Glomerular visceral epithelial cell (primary cell): ENCODE results near the gene SPSB1.

Source experiments
- DNase-seq: peaks from one replicate; pipeline ENCODE4 v3.0.0-alpha.2; 2016; ENCODE audit errors: extremely low spot score

The SPSB1 gene

GRCh38 chr1:9292361-9293240 is at the start of gene SPSB1:
SPSB1 (plus strand) TSS chr1:9292894; CDS start chr1:9355892, 62,998 bp downstream.
- DNase-seq = peak; percentile 81

- DNase-seq = no peak
Measured at GRCh38 chr1:9243066-9243739, 49.5 kb upstream of the SPSB1 start.

- DNase-seq = peak; percentile 50
Measured at GRCh38 chr1:9244501-9245229, 48.0 kb upstream of the SPSB1 start.

DNA sequence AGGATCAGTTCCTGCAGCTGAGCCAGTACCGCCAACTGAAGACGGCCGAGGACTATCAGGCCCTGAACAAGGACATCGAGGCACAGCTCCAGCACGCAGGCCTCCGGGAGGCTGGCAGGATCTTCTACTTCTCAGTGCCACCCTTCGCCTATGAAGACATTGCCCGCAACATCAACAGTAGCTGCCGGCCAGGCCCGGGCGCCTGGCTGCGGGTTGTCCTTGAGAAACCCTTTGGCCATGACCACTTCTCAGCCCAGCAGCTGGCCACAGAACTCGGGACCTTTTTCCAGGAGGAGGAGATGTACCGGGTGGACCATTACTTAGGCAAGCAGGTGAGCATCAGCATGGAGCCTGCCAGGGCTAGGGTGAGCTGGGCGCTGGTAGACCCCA is 47.5 kb upstream of the SPSB1 start:
- DNase-seq = no peak

DNA sequence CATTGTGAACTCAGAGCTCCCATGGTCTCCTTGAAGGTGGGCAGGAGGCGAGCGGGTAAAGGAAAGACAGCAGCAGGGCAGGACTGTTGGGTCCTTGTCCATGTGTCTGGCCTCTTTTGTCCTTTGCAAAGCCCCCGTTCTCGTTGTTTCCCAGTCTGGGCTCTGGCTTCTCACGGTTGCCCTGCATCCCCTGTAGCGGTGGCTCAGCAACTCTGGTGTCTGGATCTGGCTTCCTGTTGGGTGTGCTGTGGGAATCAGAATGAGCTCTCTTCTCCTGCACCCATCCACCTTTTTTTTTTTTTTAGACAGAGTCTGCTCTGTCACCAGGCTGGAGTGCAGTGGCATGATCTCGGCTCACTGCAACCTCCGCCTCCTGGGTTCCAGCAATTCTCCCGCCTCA is 47.0 kb upstream of the SPSB1 start:
- DNase-seq = no peak

DNA sequence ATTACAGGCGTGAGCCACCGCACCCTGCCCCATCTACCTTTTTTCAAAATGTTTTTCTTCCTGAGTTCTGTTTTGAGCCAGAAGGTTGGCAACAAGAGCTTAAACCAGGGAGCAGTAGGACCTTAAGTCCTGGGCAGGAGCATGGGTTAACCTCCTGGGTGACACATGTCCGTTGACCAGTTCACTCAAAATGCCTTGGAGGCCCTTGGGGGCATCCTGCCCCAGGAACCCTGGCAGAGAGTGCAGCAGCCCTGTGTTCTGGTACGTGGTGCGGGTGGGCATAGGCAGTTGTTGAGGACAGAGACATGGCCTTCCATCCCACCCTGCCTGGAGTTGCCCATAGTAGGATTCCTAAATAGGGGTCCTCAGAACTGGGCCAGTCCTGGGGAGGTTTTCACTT is 46.5 kb upstream of the SPSB1 start:
- DNase-seq = no peak

GRCh38 chr1:9246841-9247785 is 45.6 kb upstream of the SPSB1 start:
- no peak for DNase-seq

DNA sequence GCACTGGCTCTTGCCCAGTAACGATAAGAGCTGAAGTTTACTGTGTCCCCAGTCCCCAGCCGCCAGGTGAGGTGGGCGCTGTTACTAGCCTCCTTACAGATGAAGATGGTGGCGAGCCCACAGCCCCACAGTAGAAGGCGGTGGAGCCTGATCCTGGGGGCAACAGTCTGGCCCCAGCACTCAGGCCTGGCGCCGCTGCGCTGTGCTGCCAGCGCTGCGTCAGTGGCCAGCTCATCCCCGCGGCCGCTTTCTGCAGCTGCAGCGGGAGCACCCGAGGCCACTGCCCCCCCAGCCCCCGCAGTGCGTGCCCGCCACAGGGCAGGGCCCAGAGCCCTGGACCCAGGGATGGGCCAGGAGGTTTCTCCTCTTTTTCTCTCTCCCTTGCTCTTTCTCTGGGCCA is 44.8 kb upstream of the SPSB1 start:
- no peak for DNase-seq

- no peak for DNase-seq
Measured at GRCh38 chr1:9248341-9249262, 44.1 kb upstream of the SPSB1 start.

DNA sequence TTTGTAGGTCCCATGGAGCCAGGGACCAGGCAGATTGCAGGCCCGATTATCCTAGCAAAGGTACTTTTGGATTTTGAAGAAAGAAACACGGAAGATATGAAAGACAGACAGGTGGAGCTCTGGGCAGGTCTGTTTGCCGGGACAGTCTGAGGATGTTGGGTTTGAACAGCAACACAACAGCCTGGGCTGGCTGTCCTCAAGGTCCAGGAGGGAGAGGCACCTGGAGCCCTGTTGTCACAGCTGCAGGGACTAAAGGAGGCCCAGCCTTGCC is 43.5 kb upstream of the SPSB1 start:
- DNase-seq = no peak

- DNase-seq = no peak
Measured at GRCh38 chr1:9249534-9250410, 42.9 kb upstream of the SPSB1 start.

DNA sequence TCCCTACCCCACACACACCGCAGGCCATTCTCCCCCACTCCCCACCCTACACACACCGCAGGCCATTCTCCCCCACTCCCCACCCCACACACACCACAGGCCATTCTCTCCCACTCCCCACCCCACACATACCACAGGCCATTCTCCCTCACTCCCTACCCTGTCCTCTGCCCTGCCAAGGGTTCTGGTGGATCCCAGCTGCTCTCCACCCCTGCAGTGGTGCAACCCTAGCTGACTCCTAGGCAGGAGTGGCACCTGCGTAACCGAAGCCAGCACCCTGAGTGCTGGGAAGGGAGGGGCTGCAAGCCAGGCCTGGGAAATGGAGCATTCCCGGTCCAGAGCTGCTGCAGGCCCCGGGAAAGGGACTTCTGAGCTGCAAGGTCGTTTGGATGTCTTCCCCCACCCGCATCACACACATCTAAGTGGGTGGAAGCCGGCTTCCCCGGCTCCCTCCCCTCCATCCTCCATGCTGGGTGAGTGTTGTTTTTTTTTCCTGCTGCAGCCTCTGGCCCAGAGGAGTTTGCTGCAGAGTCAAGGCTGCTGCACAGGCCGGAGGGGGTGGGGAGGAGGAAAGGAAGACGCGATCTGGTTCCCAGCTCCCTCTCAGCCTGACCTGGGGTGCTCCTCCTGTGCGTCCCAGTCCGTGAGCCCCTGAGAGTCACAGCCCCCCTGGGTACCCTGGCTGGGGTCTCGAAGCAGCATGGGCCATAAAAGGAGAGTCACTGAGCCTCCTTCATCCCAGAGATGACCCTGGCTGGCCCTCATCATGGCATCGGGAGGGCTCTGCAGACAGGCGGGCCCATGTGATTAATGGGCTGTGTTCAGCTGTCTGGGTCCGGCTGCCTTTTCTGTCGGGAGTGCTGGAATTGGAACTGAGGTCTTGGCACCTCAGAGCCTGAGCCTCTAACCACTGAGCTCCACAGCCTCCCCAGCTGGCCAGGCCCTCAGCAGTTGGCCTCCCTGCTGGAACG is 42.0 kb upstream of the SPSB1 start:
- DNase-seq = no peak

GRCh38 chr1:9251501-9251900 is 41.2 kb upstream of the SPSB1 start:
- DNase-seq = no peak

DNA sequence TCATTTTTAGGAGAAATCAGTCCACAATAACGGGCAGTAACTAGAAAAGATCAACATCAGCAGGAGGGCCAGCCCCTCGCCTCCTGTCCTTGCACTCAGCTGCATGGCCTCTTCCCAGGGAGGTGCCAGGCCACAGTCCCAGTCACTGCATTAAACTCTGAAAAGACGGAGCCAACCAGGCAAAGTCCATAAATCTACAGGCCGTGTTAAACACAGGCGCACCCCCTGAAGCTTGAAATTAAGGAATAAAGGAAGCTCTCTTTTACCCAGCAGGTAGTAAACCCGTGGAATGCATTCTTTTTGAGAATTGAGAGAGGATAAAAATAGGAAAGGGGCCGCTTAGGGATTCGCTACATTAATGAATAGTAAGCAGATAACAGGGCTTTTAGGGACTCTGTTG is 39.7 kb upstream of the SPSB1 start:
- DNase-seq = no peak

GRCh38 chr1:9253453-9254105 is 39.1 kb upstream of the SPSB1 start:
- DNase-seq = no peak

DNA sequence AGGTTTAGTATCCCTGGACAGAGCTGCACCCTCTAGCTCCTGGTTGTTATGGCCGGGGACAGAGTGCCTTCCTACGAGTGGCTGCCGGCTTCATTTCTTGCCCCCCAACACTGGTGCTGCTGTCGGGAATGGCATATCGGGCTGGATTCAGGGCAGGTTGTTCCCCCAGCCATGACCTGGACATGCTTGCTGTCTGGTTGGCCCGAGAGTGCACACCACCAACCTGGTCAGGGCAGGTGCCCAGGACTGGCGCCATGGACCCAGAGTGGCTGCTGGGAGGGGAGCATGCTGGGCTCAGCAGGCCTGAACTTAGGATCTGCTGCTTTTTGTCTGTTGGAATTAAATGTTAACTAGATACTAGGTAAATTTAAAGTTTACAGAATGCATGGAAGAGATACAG is 36.4 kb upstream of the SPSB1 start:
- no peak for DNase-seq

DNA sequence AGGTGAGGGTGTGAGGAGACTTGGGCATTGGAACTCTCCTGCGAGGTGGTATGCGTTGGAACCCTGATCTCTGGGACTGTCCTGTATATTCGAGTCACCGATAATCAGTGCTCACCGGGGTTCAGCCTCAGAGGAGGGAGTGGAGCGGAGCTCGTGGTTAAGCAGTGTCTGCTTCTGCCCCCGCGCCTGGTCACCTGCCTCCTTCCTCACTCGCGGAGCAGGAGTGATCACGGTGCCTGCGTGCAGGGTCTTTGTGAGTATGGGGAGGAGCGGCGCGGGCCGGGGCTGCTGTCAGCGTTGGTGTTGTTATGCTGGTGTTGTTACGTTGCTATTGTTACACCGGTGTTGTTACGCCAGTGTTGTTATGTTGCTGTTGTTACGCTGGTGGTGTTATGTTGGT is 34.8 kb upstream of the SPSB1 start:
- no peak for DNase-seq

DNA sequence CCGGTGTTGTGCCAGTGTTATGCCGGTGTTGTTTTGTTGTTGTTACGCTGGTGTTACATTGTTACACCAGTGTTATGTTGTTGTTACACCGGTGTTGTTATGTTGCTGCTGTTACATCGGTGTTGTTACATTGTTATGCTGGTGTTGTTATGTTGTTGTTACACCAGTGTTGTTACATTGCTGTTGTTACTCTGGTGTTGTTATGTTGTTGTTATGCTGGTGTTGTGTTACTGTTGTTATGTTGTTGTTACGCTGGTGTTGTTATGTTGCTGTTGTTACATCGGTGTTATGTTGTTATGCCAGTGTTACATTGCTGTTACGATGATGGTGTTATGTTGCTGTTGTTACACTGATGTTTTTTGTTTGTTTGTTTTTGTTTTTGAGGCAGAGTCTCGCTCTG is 34.1 kb upstream of the SPSB1 start:
- DNase-seq = no peak
